Measurements from ENCODE around the gene ACAN.

ACAN gene

GRCh38 chr15:88877415-88877814 is 74.2 kb downstream of the ACAN start:
- Histone ChIP-seq H3K27ac (ENCODE audit: low read depth, low read length, severe bottlenecking) (no peak overlapping the region), H3K4me3 (ENCODE audit: extremely low read depth, insufficient read depth, low read length, poor library complexity, severe bottlenecking) (no peak overlapping the region), H3K9me3 (ENCODE audit: control insufficient read depth, low read length) (no peaks in the 10 kb centered on the region), H3K4me1 (ENCODE audit: control insufficient read depth, insufficient read depth, low read length, poor library complexity, severe bottlenecking) (peaks cover 5% of the 10 kb centered on the region), H3K36me3 (ENCODE audit: control insufficient read depth, insufficient read depth, low read length) (no peaks in the 10 kb centered on the region)
- WGBS, 2 experiments (ENCODE audit: insufficient coverage in 2 of 2): 87 to 97% methylated on average over 5 to 9 of the region's 11 CpGs

GRCh38 chr15:88877906-88878305 is 74.7 kb downstream of the ACAN start:
- Histone ChIP-seq H3K4me3 (ENCODE audit: extremely low read depth, insufficient read depth, low read length, poor library complexity, severe bottlenecking) (no peak overlapping the region), H3K9me3 (ENCODE audit: control insufficient read depth, low read length) (no peaks in the 10 kb centered on the region), H3K36me3 (ENCODE audit: control insufficient read depth, insufficient read depth, low read length) (no peaks in the 10 kb centered on the region), H3K27ac (ENCODE audit: low read depth, low read length, severe bottlenecking) (no peak overlapping the region), H3K4me1 (ENCODE audit: control insufficient read depth, insufficient read depth, low read length, poor library complexity, severe bottlenecking) (peaks cover 5% of the 10 kb centered on the region)
- 90 to 96% methylated on average over 20 to 21 of the region's 22 CpGs for WGBS, 2 experiments (ENCODE audit: insufficient coverage in 2 of 2)

- H3K9me3 ChIP-seq (ENCODE audit: control insufficient read depth, low read length): no peaks in the 10 kb centered on the region
- H3K4me1 ChIP-seq (ENCODE audit: control insufficient read depth, insufficient read depth, low read length, poor library complexity, severe bottlenecking): peaks cover 5% of the 10 kb centered on the region
- H3K4me3 ChIP-seq (ENCODE audit: extremely low read depth, insufficient read depth, low read length, poor library complexity, severe bottlenecking): no peak overlapping the region
- H3K36me3 ChIP-seq (ENCODE audit: control insufficient read depth, insufficient read depth, low read length): no peaks in the 10 kb centered on the region
- 67 to 70% methylated on average over 17 to 18 of the region's 18 CpGs for WGBS, 2 experiments (ENCODE audit: insufficient coverage in 2 of 2)
- H3K27ac ChIP-seq (ENCODE audit: low read depth, low read length, severe bottlenecking): no peak overlapping the region
Measured at GRCh38 chr15:88878720-88879184, 75.5 kb downstream of the ACAN start.

GRCh38 chr15:88880944-88881740 is 77.9 kb downstream of the ACAN start:
- no peak overlapping the region for H3K27ac ChIP-seq (ENCODE audit: low read depth, low read length, severe bottlenecking)
- peaks cover 5% of the 10 kb centered on the region for H3K4me1 ChIP-seq (ENCODE audit: control insufficient read depth, insufficient read depth, low read length, poor library complexity, severe bottlenecking)
- no peaks in the 10 kb centered on the region for H3K36me3 ChIP-seq (ENCODE audit: control insufficient read depth, insufficient read depth, low read length)
- H3K9me3 ChIP-seq (ENCODE audit: control insufficient read depth, low read length): no peaks in the 10 kb centered on the region
- WGBS, 2 experiments (ENCODE audit: insufficient coverage in 2 of 2): 95 to 98% methylated on average over 24 to 29 of the region's 31 CpGs
- H3K4me3 ChIP-seq (ENCODE audit: extremely low read depth, insufficient read depth, low read length, poor library complexity, severe bottlenecking): no peak overlapping the region

GRCh38 chr15:88881775-88882174 is 78.5 kb downstream of the ACAN start:
- H3K9me3 ChIP-seq (ENCODE audit: control insufficient read depth, low read length): no peaks in the 10 kb centered on the region
- H3K4me1 ChIP-seq (ENCODE audit: control insufficient read depth, insufficient read depth, low read length, poor library complexity, severe bottlenecking): peaks cover 5% of the 10 kb centered on the region
- 88 to 94% methylated on average over 3 of the region's 3 CpGs for WGBS, 2 experiments (ENCODE audit: insufficient coverage in 2 of 2)
- H3K36me3 ChIP-seq (ENCODE audit: control insufficient read depth, insufficient read depth, low read length): no peaks in the 10 kb centered on the region
- H3K4me3 ChIP-seq (ENCODE audit: extremely low read depth, insufficient read depth, low read length, poor library complexity, severe bottlenecking): no peak overlapping the region
- no peak overlapping the region for H3K27ac ChIP-seq (ENCODE audit: low read depth, low read length, severe bottlenecking)

- Histone ChIP-seq H3K9me3 (ENCODE audit: control insufficient read depth, low read length) (no peaks in the 10 kb centered on the region), H3K4me1 (ENCODE audit: control insufficient read depth, insufficient read depth, low read length, poor library complexity, severe bottlenecking) (peaks cover 5% of the 10 kb centered on the region), H3K27ac (ENCODE audit: low read depth, low read length, severe bottlenecking) (no peak overlapping the region), H3K36me3 (ENCODE audit: control insufficient read depth, insufficient read depth, low read length) (no peaks in the 10 kb centered on the region), H3K4me3 (ENCODE audit: extremely low read depth, insufficient read depth, low read length, poor library complexity, severe bottlenecking) (no peak overlapping the region)
- WGBS, 2 experiments (ENCODE audit: insufficient coverage in 2 of 2): 80 to 96% methylated on average over 2 to 3 of the region's 4 CpGs
Measured at GRCh38 chr15:88882785-88883184, 79.5 kb downstream of the ACAN start.

- Histone ChIP-seq H3K27ac (ENCODE audit: low read depth, low read length, severe bottlenecking) (no peak overlapping the region), H3K9me3 (ENCODE audit: control insufficient read depth, low read length) (no peaks in the 10 kb centered on the region), H3K4me3 (ENCODE audit: extremely low read depth, insufficient read depth, low read length, poor library complexity, severe bottlenecking) (no peak overlapping the region), H3K4me1 (ENCODE audit: control insufficient read depth, insufficient read depth, low read length, poor library complexity, severe bottlenecking) (peaks cover 5% of the 10 kb centered on the region), H3K36me3 (ENCODE audit: control insufficient read depth, insufficient read depth, low read length) (no peaks in the 10 kb centered on the region)
- WGBS, 2 experiments (ENCODE audit: insufficient coverage in 2 of 2): 92 to 93% methylated on average over 16 to 18 of the region's 18 CpGs
Measured at GRCh38 chr15:88887068-88887580, 83.9 kb downstream of the ACAN start.

GRCh38 chr15:88888719-88889118 is 85.5 kb downstream of the ACAN start:
- H3K36me3 ChIP-seq (ENCODE audit: control insufficient read depth, insufficient read depth, low read length): no peaks in the 10 kb centered on the region
- WGBS, 2 experiments (ENCODE audit: insufficient coverage in 2 of 2): 96 to 100% methylated on average over 3 of the region's 5 CpGs
- H3K27ac ChIP-seq (ENCODE audit: low read depth, low read length, severe bottlenecking): no peak overlapping the region
- H3K4me3 ChIP-seq (ENCODE audit: extremely low read depth, insufficient read depth, low read length, poor library complexity, severe bottlenecking): no peak overlapping the region
- no peaks in the 10 kb centered on the region for H3K9me3 ChIP-seq (ENCODE audit: control insufficient read depth, low read length)
- H3K4me1 ChIP-seq (ENCODE audit: control insufficient read depth, insufficient read depth, low read length, poor library complexity, severe bottlenecking): peaks cover 4% of the 10 kb centered on the region

- Histone ChIP-seq H3K4me1 (ENCODE audit: control insufficient read depth, insufficient read depth, low read length, poor library complexity, severe bottlenecking) (peaks cover 11% of the 10 kb centered on the region), H3K4me3 (ENCODE audit: extremely low read depth, insufficient read depth, low read length, poor library complexity, severe bottlenecking) (no peak overlapping the region), H3K36me3 (ENCODE audit: control insufficient read depth, insufficient read depth, low read length) (no peaks in the 10 kb centered on the region), H3K27ac (ENCODE audit: low read depth, low read length, severe bottlenecking) (no peak overlapping the region), H3K9me3 (ENCODE audit: control insufficient read depth, low read length) (no peaks in the 10 kb centered on the region)
- 91 to 93% methylated on average over 4 of the region's 4 CpGs for WGBS, 2 experiments (ENCODE audit: insufficient coverage in 2 of 2)
Measured at GRCh38 chr15:88890495-88890894, 87.3 kb downstream of the ACAN start.

GRCh38 chr15:88891540-88892254 is 88.5 kb downstream of the ACAN start:
- H3K27ac ChIP-seq (ENCODE audit: low read depth, low read length, severe bottlenecking): no peak overlapping the region

More at GRCh38 chr15:88891540-88892254, 88.5 kb downstream of the ACAN start:
- no peaks in the 10 kb centered on the region for H3K36me3 ChIP-seq (ENCODE audit: control insufficient read depth, insufficient read depth, low read length)
- 80 to 85% methylated on average over 6 to 7 of the region's 7 CpGs for WGBS, 2 experiments (ENCODE audit: insufficient coverage in 2 of 2)
- no peaks in the 10 kb centered on the region for H3K9me3 ChIP-seq (ENCODE audit: control insufficient read depth, low read length)
- H3K4me1 ChIP-seq (ENCODE audit: control insufficient read depth, insufficient read depth, low read length, poor library complexity, severe bottlenecking): peaks cover 19% of the 10 kb centered on the region
- H3K4me3 ChIP-seq (ENCODE audit: extremely low read depth, insufficient read depth, low read length, poor library complexity, severe bottlenecking): no peak overlapping the region
